Transverse colon (tissue), 4 donors: Measurements from ENCODE around the gene BET1L. TPM values are rescaled to one million over a fixed set of nuclear protein-coding genes. Genes with fewer than 3 reads are reported as not detected.
A peak's percentile ranks its signal among the peaks of the same experiment; 100 is the strongest.
"Not testable (repeated sequence)": the region's sequence is repeated elsewhere in the genome, so short reads cannot be mapped to it uniquely, and the experiment has no call there.

ENCODE experiments used
- DNase-seq: peaks from one replicate; pipeline ENCODE4 v3.0.0-alpha.2; 2019
- H3K27ac ChIP-seq, 4 donors: fragments of 200-600 bp; sonication (generic); 2 replicates each; pipeline ENCODE4 v1.5.1; 2016 to 2018; ENCODE audit warnings: inconsistent platforms in 4 of 4
- H3K27me3 ChIP-seq: fragments of 200-600 bp; sonication (generic); 2 replicates; pipeline ENCODE4 v1.5.1; 2017; ENCODE audit warnings: inconsistent platforms
- H3K36me3 ChIP-seq, 4 donors: fragments of 200-600 bp; sonication (generic); 2 replicates each; pipeline ENCODE4 v1.5.1; 2017 to 2019; ENCODE audit warnings: inconsistent platforms in 4 of 4
- H3K4me1 ChIP-seq, 4 donors: fragments of 200-600 bp; sonication (generic); 2 replicates each; pipeline ENCODE4 v1.5.1; 2017 to 2020; ENCODE audit warnings: inconsistent platforms in 4 of 4
- H3K4me3 ChIP-seq, 4 donors: fragments of 200-600 bp; sonication (generic); 1 replicate in 1 of 4; 2 replicates in 3 of 4; pipeline versions ENCODE4 v1.5.1 to v1.6.1; 2017 to 2019; ENCODE audit warnings: inconsistent platforms in 4 of 4
- H3K9me3 ChIP-seq, 2 donors: fragments of 200-600 bp; sonication (generic); 2 replicates each; pipeline ENCODE4 v1.5.1; 2017 to 2019; ENCODE audit warnings: inconsistent platforms in 2 of 2
- CTCF ChIP-seq, 5 experiments: fragments of 200-600 bp in 3 of 5; fragments of 450-650 bp in 2 of 5; sonication (generic) in 3 of 5; IDR thresholded peaks; 1 replicate in 2 of 5; 2 replicates in 3 of 5; pipeline ENCODE4 v1.5.1; 2016 to 2017; ENCODE audit warnings: antibody characterized with exemption in 5 of 5, inconsistent platforms in 3 of 5, mild to moderate bottlenecking in 2 of 5, moderate library complexity in 1 of 5
- EP300 ChIP-seq: sonication (generic); formaldehyde crosslinking; IDR thresholded peaks from one replicate; pipeline ENCODE4 v1.6.1; 2017; ENCODE audit warnings: antibody characterized with exemption, low read depth
- POLR2A ChIP-seq: fragments of 450-650 bp; IDR thresholded peaks from one replicate; pipeline ENCODE4 v1.6.1; 2016; ENCODE audit warnings: antibody characterized with exemption, mild to moderate bottlenecking, moderate library complexity
- POLR2AphosphoS5 ChIP-seq, 3 donors: sonication (generic); formaldehyde crosslinking; IDR thresholded peaks; one replicate each; pipeline ENCODE4 v1.6.1; 2016; ENCODE audit warnings: antibody characterized with exemption in 3 of 3
- WGBS, 2 donors: methylation state at CpG; one replicate each; pipeline ENCODE4 v1.1.5; 2018; ENCODE audit warnings: low coverage in 1 of 2; 5-methylcytosine and 5-hydroxymethylcytosine counted together
- in situ Hi-C, 4 donors: fragments of 200-750 bp; cut with MboI; loops; one replicate each; pipeline versions ENCODE4 v1.15.0 to v1.15.1; 2017; ENCODE audit warnings: low sequenced_read_pairs in 3 of 4, low pct_ligation_motif_present in 1 of 4, low pct_unique_long_range_greater_than_20kb in 1 of 4
- intact Hi-C: fragments of 100-400 bp; cut with DNase I; formaldehyde crosslinking; loops from one replicate; pipeline ENCODE4 v1.15.1; 2023; ENCODE audit warnings: low total_unique reads
- total RNA-seq, 4 donors: library from RNA; depleted of rRNA; stranded (reverse); fragments of >200 nt; gene quantifications; one replicate each; pipeline ENCODE4 v1.1.0, GENCODE V29; 2016

Gene BET1L
- total RNA-seq, 4 donors from 2014 or later = 31.8 to 111 (median 36.6) TPM

GRCh38 chr11:199782-200181 lies 7.4 kb downstream of the BET1L start:
- in situ Hi-C loops = no loop called here
- DNase-seq = peak; percentile 7
- H3K9me3 ChIP-seq = no peaks in the 10 kb centered on the region
- no peak for TF ChIP-seq POLR2A
- TF ChIP-seq POLR2AphosphoS5 (IDR thresholded peaks at IDR 0.05) = no peak
- TF ChIP-seq EP300 = no peak
- TF ChIP-seq CTCF (IDR thresholded peaks at IDR 0.05) = no peak
- H3K4me3 ChIP-seq = no peak overlapping the region
- no peak overlapping the region for H3K27ac ChIP-seq
- no peaks in the 10 kb centered on the region for H3K27me3 ChIP-seq
- WGBS, 2 donors = 86 to 100% methylated on average over 1 to 8 of the region's 8 CpGs
- no peaks in the 10 kb centered on the region for H3K36me3 ChIP-seq
- H3K4me1 ChIP-seq = peaks cover 0 to 15% (median 1%) of the 10 kb centered on the region in 4 donors
- intact Hi-C loops = no loop called here

GRCh38 chr11:199004-199581 lies 8.1 kb downstream of the BET1L start:
- DNase-seq = peak; percentile 6
- Histone ChIP-seq H3K27ac (no peak overlapping the region), H3K9me3 (no peaks in the 10 kb centered on the region), H3K27me3 (no peaks in the 10 kb centered on the region), H3K4me1 (peaks cover 0 to 12% (median 1%) of the 10 kb centered on the region in 4 donors), H3K4me3 (no peak overlapping the region), H3K36me3 (no peaks in the 10 kb centered on the region)
- no peak for TF ChIP-seq POLR2A
- peak in 1 of 3 donors; percentile 11 for TF ChIP-seq POLR2AphosphoS5 (IDR thresholded peaks at IDR 0.05)
- WGBS, 2 donors = 94% methylated on average over 13 of the region's 13 CpGs; no CpG with 5 or more reads in 1 of the 2 donors
- in situ Hi-C loops (no loop called here), intact Hi-C loops (no loop called here)

- no peaks in the 10 kb centered on the region for H3K9me3 ChIP-seq
- no peak overlapping the region for H3K27ac ChIP-seq
- DNase-seq = peak; percentile 7
- 87% methylated on average over 17 of the region's 21 CpGs; no CpG with 5 or more reads in 1 of the 2 donors for WGBS, 2 donors
- no peaks in the 10 kb centered on the region for H3K27me3 ChIP-seq
- no peak for TF ChIP-seq CTCF (IDR thresholded peaks at IDR 0.05)
- H3K4me3 ChIP-seq = no peak overlapping the region
- in situ Hi-C loops = no loop called here
- no peaks in the 10 kb centered on the region for H3K36me3 ChIP-seq
- peaks cover 0 to 11% (median 0%) of the 10 kb centered on the region in 4 donors for H3K4me1 ChIP-seq
- intact Hi-C loops = no loop called here
These were observed 8.9 kb downstream of the BET1L start for GRCh38 chr11:198236-198806.

- Histone ChIP-seq H3K36me3 (no peaks in the 10 kb centered on the region), H3K27me3 (no peaks in the 10 kb centered on the region), H3K4me3 (no peak overlapping the region), H3K9me3 (no peaks in the 10 kb centered on the region), H3K4me1 (peaks cover 0 to 8% (median 0%) of the 10 kb centered on the region in 4 donors), H3K27ac (no peak overlapping the region)
- no peak for DNase-seq
- TF ChIP-seq EP300 (no peak), POLR2A (no peak), POLR2AphosphoS5 (IDR thresholded peaks at IDR 0.05) (no peak)
- WGBS, 2 donors = 91 to 93% methylated on average over 7 to 8 of the region's 9 CpGs
- in situ Hi-C loops = no loop called here
- intact Hi-C loops = no loop called here
These were observed 9.4 kb downstream of the BET1L start for GRCh38 chr11:197741-198235.

- in situ Hi-C loops (no loop called here), intact Hi-C loops (no loop called here)
- TF ChIP-seq CTCF (IDR thresholded peaks at IDR 0.05) = no peak
- no peak for TF ChIP-seq POLR2AphosphoS5 (IDR thresholded peaks at IDR 0.05)
- no peak for TF ChIP-seq EP300
- no peak for TF ChIP-seq POLR2A
- Histone ChIP-seq H3K27me3 (no peaks in the 10 kb centered on the region), H3K9me3 (no peaks in the 10 kb centered on the region), H3K4me3 (no peak overlapping the region), H3K36me3 (no peaks in the 10 kb centered on the region), H3K27ac (no peak overlapping the region), H3K4me1 (peaks cover 0 to under 1% (median 0%) of the 10 kb centered on the region in 4 donors)
- 63 to 81% methylated on average over 1 to 17 of the region's 23 CpGs for WGBS, 2 donors
- DNase-seq = peak; percentile 6
These were observed 10.1 kb downstream of the BET1L start for GRCh38 chr11:196786-197731.

- H3K27ac ChIP-seq, intact Hi-C loops, in situ Hi-C loops, H3K4me1 ChIP-seq, H3K4me3 ChIP-seq, H3K9me3 ChIP-seq, H3K27me3 ChIP-seq, H3K36me3 ChIP-seq: not testable (repeated sequence)
- 49 to 65% methylated on average over 4 to 5 of the region's 5 CpGs for WGBS, 2 donors
- DNase-seq = peak; percentile 6
These were observed 13.7 kb downstream of the BET1L start for GRCh38 chr11:193481-193880.

GRCh38 chr11:192674-193128 lies 14.5 kb downstream of the BET1L start, which contains the start of gene SCGB1C1:
SCGB1C1 (plus strand) TSS chr11:193078; CDS start chr11:193100, 22 bp downstream.
- in situ Hi-C loops, H3K4me3 ChIP-seq, DNase-seq, H3K4me1 ChIP-seq, H3K27me3 ChIP-seq, H3K9me3 ChIP-seq, H3K27ac ChIP-seq, H3K36me3 ChIP-seq, intact Hi-C loops: not testable (repeated sequence)
- WGBS, 2 donors = 90% methylated on average over 3 of the region's 11 CpGs; no CpG with 5 or more reads in 1 of the 2 donors
